Measurements from ENCODE around the gene CDK17.

Gene CDK17

DNA sequence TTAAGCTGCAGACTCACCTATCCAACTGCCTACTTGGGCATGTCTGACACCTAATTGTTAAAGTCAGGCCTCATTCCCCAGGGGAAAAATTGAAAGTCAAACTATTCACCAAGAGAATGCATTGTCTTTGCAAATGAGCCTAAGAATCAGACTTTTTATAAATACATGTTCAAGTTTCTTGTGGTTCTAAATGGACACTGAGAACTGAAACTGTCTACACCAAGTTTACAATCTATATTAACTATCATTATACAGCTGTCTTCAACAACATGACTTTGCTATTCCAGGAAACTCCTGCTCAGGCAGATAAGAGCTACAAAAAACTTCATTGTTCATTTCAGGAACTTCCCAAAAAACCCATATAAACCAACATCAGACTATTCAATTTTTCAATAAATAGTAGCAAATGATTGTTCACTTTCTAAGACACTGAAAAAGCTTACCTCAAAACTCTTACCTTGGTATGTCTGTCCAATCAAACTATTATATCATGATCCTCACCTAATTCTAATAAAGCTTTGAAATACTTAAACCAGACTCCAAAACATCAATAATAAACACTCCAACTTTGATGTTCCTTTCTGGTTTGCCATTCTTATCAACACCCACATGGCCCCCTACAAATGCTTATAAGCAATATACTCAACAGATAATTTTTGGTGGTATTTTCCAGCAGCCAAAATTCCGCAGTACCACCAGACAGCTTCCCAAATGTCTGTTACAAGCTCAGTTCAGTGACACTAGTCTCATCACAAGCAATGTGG lies 24.2 kb downstream of the CDK17 start:
- H3K4me3 ChIP-seq (replicated peaks in 1 of 2; ENCODE audit: low read depth in 2 of 2, low read length in 2 of 2): no peak overlapping the region
- DNase-seq (ENCODE audit: low read depth in 2 of 2): peak in 1 of 2 donors; percentile 21
- TF ChIP-seq, protein P1, sequence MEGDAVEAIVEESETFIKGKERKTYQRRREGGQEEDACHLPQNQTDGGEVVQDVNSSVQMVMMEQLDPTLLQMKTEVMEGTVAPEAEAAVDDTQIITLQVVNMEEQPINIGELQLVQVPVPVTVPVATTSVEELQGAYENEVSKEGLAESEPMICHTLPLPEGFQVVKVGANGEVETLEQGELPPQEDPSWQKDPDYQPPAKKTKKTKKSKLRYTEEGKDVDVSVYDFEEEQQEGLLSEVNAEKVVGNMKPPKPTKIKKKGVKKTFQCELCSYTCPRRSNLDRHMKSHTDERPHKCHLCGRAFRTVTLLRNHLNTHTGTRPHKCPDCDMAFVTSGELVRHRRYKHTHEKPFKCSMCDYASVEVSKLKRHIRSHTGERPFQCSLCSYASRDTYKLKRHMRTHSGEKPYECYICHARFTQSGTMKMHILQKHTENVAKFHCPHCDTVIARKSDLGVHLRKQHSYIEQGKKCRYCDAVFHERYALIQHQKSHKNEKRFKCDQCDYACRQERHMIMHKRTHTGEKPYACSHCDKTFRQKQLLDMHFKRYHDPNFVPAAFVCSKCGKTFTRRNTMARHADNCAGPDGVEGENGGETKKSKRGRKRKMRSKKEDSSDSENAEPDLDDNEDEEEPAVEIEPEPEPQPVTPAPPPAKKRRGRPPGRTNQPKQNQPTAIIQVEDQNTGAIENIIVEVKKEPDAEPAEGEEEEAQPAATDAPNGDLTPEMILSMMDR (IDR thresholded peaks at IDR 0.05; ENCODE audit: low read depth, low read length): no peak

DNA sequence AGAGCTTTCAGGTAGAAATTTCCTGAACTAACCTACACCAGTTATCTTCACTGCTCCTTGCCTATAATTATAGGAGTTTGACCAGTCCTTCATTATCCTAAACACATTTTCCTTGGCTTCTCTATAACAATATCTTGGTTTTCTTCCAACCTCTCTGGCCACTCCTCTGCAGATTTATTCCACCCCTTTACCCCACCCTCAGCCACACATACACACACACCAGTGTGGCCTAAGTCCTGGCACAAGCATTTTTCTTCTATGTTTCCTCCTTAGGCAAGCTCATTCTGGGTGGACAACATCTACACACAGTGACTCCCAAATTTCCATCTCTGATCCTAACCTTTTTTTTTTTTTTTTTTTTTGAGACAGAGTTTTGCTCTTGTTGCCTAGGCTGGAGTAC lies 25.1 kb downstream of the CDK17 start:
- peak in 1 of 2 donors; percentile 52 for DNase-seq (ENCODE audit: low read depth in 2 of 2)
- TF ChIP-seq, protein P1 (IDR thresholded peaks at IDR 0.05; ENCODE audit: low read depth, low read length): no peak

DNA sequence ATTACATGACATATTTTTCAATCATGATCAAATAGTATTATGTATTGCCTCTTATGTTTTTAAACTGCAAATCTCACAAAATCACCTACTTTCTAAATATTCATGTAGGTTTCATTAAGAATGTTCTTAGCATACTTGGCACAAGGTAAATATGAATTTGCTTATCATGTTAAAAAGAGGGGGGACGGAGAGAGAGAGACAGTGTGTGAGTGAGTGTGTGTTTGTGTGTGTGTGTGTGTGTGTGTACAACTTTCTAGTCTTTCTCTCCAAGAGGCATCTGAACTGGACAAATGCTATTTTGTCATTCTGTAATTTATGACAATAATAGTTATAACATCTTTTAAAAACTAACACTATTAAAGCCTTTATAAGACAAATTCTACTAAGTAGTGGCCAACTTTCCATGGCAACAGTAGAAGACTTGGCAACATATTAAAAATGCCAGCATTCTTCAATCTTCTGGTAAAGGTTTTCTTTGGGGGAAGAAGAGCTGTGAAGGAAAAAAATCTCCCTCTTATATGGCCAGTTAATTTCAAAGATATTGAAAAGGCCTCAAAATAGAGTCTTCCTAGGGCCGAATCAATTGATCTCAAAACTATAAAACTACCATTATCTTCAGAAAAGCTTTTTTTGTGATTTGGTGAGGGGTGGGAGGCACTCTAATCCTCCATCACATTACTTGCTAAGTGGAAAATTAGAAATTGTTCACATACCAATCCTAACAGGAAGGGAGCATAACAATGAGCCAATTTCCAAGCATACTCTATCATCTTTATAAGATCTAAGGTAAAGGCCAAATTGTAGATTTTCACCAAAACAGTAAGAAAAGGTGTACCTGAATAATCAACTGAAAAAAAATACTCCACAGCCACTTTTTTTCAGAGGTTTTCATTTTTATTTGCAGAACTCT lies 28.2 kb downstream of the CDK17 start:
- no peak overlapping the region for H3K4me3 ChIP-seq (replicated peaks in 1 of 2; ENCODE audit: low read depth in 2 of 2, low read length in 2 of 2)
- peak in 1 of 2 donors; percentile 53 for DNase-seq (ENCODE audit: low read depth in 2 of 2)
- TF ChIP-seq, protein P1 (IDR thresholded peaks at IDR 0.05; ENCODE audit: low read depth, low read length): no peak

More for the DNA sequence above, 25.1 kb downstream of the CDK17 start:
- H3K4me3 ChIP-seq (replicated peaks in 1 of 2; ENCODE audit: low read depth in 2 of 2, low read length in 2 of 2): no peak overlapping the region

DNA sequence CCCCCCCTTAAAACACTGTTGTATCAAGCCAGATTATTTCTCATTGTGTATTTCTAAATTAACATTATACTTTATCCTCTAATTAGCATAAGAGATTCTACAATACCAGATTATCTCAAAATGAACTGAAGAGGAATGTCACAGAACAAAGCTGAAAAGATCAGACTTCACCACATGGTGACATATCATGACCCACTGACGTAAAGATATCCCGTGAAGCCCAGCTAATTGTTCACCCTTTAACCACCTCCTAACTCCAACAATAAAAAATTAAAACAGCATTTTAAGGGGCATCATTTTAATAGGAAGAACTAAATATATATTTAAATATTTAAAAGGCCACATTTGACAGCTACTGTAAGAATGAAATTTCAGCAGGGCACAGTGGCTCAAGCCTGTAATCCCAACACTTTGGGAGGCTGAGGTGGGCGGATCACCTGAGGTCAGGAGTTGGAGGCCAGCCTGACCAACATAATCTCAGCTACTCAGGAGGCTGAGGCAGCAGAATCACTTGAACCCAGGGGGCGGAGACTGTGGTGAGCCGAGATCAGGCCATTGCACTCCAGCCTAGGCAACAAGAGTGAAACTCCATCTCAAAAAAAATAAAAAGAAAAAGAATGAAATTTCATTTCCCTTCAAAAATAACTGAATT lies 29.0 kb downstream of the CDK17 start:
- DNase-seq (ENCODE audit: low read depth in 2 of 2): no peak
- no peak overlapping the region for H3K4me3 ChIP-seq (replicated peaks in 1 of 2; ENCODE audit: low read depth in 2 of 2, low read length in 2 of 2)
- TF ChIP-seq, protein P1 (IDR thresholded peaks at IDR 0.05; ENCODE audit: low read depth, low read length): no peak

DNA sequence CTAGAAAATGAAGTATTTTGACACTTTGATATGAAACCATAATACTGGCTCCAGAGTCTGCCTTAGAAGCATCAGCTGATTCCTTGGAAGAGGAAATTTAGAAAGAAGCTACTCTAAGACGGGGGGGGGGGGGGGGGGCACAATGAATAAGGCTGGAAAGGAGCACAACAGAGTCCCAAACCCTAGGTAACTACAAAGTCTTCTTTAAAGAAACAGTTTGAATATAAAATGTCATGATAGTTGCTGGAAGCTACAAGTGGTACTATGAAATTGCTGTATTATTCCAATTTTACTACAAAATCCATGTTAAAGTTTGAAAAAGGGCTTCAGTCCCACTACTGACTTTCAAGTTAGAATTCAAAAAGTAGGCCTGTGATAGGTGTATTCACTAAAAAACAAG lies 31.6 kb downstream of the CDK17 start:
- no peak for DNase-seq (ENCODE audit: low read depth in 2 of 2)
- no peak overlapping the region for H3K4me3 ChIP-seq (replicated peaks in 1 of 2; ENCODE audit: low read depth in 2 of 2, low read length in 2 of 2)
- TF ChIP-seq, protein P1 (IDR thresholded peaks at IDR 0.05; ENCODE audit: low read depth, low read length): no peak

DNA sequence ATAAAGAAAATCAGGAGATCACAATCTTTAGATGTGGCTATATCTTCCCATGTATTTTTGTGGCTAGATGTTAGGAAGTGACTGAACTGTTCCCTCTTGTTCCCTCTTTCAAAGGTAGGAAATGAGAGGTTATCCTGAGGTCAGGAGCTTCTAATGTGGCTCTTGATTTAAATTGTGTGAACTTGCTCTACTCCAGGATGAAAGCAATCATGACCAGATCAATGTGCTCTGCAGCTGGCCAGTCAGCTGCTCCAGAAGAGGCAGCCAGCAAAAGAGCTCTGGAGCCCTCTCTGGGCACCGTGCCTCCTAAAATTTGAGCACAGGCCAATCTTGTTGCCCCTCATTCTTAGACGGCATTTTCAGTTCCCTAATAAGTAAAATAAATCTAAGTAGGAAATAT lies 32.0 kb downstream of the CDK17 start:
- peak in 1 of 2 donors; percentile 44 for DNase-seq (ENCODE audit: low read depth in 2 of 2)
- TF ChIP-seq, protein P1 (IDR thresholded peaks at IDR 0.05; ENCODE audit: low read depth, low read length): no peak

More for the DNA sequence above, 32.0 kb downstream of the CDK17 start:
- H3K4me3 ChIP-seq (replicated peaks in 1 of 2; ENCODE audit: low read depth in 2 of 2, low read length in 2 of 2): no peak overlapping the region

Data from cardiac fibroblast (primary cell).